NCI-H2107 treated with DMSO at 0.1 percent for 48 hours (cell line): ENCODE data around the gene AKR1B15.
"Not testable (repeated sequence)": the region's sequence is repeated elsewhere in the genome, so short reads cannot be mapped to it uniquely, and the experiment has no call there.

ENCODE experiments used
- DNase-seq: peaks from one replicate; lab custom pipeline; 2025; ENCODE audit not compliant: unreplicated experiment; lab: John Stamatoyannopoulos, UW

Gene AKR1B15

DNA sequence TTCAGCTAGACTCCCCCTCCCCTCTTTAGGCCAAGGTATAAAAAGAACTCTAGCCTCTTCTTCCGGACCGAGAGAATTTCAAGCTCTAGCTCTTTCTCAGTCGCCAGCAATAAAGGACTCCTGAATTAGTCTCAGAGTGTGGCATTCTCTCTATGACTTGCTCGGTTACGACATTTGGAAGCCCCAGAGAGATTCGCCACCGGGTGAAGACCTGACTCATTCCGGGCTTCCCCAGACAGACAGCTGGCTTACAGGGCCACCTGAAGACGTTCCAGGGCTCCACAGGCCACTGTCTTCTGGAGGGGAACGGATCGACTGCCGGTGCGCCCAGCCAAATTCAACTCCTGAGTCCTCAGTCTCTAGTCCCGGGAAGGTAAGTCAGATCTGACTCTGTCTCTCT is at the start of gene AKR1B15:
Gene AKR1B15 (plus strand): TSS at position 234 of the 400 bp plus-strand sequence. CDS start 15,510 bp downstream, outside the sequence.
- DNase-seq, result no peak

DNA sequence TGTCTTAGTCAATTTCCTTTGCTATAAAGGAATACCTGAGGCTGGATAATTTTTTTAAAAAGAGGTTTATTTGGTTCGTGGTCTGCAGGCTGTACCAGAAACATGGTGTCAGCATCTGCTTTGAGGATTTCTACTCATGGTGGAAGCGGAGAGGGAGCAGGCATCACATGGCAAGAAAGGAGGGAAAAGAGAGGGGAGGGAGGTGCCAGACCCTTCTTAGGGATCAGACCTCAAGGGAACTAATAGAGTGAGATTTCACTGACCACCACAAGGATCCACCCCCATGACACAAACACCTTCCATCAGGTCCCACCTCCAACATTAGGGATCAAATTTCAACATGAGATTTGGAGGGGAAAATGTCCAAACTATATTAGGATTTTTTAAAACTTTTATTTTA is 48.5 kb upstream of the AKR1B15 start:
- no peak for DNase-seq

DNA sequence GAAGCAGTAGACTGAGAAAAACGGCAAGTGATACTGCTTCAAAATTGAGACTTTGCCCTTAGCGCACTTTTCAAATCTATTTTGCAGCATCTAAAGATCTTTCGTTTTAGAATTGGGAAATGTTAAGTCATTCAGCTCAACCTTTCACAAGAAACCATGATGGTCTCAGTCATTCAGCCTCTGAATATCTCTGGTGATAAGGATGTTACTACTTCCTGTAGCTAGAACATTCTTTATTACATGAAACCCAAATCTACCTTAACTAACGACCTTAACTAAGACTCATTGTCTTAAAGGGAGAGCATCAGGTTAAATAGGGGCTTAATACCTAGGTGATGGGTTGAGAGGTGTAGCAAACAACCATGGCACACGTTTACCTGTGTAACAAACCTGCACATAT is 47.9 kb upstream of the AKR1B15 start:
- no peak for DNase-seq

DNA sequence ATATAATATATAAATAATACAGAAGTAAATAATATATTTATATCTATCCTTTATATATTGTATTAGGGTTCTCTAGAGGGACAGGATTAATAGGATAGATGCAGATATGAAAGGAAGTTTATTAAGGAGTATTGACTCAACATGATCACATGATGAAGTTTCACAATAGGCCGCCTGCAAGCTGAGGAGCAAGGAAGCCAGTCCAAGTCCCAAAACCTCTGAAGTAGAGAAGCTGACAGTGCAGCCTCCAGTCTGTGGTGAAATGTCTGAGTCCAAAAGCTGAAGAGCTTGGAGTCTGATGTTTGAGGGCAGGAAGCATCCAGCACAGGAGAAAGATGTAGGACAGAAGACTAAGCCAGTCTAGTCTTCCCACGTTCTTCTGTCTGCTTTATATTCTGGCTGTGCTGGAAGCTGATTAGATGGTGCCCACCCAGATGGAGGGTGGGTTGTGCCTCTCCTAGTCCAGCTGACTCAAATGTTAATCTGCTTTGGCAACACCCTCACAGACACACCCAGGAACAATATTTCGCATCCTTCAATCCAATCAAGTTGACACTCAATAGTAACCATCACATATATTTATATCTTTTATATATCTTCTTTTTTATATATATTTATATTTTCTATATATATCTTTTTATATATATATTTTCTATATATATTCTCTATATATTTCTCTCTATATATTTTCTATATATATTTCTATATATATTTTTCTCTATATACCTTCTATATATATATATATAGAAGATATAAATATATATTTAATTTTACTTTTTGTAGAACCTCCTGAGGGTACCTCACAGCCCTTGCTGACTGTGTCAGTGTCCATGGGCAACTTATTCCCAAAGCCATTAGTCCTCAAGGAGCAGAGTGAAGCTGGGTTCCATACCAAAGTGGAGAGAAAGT is 46.2 kb upstream of the AKR1B15 start:
- DNase-seq, result no peak

DNA sequence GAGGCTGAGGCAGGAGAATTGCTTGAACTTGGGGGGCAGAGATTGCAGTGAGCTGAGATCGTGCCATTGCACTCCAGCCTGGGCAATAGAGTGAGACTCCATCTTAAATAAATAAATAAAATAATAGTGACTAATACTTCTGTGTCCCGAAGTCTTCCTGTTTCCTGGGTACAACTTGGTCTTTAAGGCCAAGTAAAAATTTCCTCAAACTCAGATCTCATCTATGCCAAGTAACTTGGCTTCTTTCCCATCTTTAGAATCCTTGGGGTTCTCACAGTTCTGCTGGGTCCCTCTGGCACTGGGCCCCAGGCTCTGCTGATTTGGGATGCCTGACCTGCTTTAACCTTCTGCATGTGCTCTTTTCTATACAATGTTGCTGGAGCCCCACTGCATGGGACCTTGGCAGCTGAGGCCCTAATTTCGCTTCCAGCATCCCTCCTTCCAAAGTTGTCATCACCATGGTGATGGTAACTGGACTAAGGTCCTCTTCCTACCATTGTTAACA is 44.2 kb upstream of the AKR1B15 start:
- DNase-seq, result no peak

DNA sequence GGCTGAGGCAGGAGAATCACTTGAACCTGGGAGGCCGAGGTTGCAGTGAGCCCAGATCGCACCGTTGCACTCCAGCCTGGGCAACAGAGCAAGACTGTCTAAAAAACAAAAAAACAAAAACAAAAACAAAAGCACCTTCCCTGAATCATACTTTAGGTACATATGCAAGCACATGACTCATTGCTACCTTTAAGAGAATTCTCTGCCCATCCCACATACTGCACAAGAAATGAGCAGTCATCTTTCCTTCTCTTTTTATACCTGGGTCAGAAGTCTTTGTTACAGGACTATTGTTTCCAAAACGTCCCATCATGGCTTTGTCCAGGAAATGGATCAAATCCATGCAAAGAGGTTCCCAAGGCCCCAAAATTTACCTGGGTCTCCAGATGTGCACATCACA is 43.1 kb upstream of the AKR1B15 start:
- DNase-seq, result no peak

DNA sequence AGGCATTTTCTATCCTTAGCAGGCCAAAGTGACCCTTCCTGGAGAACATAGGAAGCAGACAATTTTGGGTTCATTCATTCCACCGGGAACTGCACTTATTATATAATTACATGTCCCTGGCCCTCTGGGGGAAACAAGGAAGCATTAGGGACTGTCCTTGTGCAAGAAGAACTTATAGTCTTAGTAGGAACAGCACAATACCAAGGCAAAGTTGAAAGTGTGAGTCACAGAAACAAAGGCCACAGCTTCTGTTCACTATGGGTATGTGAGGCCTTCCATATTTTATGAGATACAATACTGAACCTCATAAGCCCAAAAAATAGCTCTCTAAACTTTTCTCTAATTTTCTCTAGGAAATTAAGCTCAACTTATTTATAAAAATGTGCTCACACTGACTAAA is 39.9 kb upstream of the AKR1B15 start:
- no peak for DNase-seq

DNA sequence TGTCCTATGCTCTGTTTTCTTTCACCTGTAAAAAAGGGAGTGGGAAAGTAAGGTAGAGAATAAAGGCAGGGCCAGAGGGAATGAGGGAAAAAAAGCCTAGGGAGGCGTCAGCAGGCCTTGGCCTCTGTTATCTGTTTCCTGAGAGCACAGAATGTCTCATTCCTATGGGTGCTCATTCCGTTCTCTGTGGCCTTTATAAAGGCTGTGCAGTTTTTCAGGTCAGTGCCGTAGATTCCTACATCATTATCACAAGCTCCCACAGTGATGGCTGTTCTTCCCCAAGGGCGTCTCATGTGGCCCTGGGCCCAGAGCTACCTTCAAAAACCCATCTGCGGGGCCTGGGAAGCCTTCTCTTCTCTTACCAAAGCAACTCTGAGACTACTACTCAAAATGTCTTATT is 38.3 kb upstream of the AKR1B15 start:
- DNase-seq, result no peak

DNA sequence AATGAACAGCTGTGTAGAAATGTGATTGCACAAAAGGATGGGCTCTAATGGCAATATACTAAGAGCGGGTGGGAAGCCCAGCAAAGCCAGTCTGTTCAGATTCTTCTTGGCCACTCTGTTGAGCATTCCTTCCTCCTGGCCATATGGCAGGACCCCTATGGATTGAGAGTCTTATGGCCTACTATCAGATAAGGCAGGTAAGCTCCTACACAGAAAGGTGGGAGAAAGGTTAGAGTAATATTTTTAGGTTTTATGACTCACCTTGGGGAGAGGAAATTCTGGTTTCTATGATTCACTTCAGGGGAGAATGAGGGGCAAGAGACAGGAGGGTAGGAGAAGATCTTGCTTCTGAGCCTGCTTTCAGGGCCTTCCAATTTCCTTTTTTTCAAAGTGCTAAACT is 36.6 kb upstream of the AKR1B15 start:
- no peak for DNase-seq

DNA sequence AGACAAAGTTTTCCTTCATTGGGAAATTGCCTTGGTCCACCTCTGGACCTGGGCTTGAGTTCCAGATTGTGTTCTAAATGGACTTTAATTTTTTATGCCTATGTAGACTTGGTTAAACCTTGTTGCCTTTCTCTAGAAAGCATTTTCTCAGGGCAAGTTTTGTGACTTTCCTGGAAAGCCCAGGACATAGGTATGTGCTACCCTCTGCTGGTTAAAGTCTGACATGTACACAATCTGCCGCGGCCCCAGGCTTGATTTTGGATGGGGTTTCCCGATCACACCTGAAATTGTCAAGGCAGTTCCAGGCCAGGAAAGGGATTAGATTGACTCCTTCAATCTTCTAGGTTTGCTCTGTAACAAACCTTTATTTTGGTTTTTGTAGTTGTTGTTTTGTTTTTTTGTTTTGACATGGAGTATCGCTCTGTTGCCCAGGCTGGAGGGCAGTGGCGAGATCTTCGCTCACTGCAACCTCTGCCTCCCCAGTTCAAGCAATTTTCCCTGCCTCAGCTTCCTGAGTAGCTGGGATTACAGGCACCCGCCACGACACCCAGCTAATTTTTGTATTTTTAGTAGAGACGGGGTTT is 35.6 kb upstream of the AKR1B15 start:
- DNase-seq, result no peak

DNA sequence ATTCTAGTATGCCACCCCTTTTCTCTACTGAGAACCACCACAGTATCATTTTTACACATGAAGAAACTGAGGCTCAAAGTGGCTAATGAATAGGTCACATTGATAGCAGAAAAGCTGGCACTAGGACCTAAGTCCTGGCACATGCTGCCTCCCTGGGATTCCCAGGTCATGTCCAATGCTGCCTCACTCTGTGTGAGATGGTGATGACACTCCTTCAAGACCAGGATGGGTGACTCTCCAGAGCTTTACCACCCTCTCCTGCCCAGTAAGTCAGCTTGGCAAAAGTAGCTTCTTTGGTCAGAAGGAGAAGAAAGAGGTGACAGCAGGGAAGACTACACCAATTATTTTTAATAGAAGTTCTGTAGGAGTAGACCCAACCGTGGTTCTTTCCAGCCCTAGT is 34.8 kb upstream of the AKR1B15 start:
- DNase-seq, result no peak

DNA sequence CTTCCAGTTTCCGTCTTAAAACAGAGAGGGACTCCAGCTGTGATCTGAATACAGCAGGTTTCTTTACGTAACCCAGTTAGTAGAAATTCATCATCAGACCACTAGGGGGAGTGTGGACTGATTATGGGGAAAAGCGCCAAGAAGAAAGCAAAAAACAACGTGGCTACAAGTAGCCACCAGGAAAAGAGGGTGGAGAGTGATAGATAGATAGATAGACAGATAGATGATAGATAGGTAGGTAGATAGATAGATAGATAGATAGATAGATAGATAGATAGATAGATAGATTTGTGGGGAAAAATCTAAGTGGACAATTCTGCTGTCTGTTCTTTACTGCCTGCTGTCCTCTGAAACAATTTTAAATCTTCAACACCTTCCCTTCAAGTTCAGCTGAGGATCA is 34.2 kb upstream of the AKR1B15 start:
- peak; percentile 53 for DNase-seq

DNA sequence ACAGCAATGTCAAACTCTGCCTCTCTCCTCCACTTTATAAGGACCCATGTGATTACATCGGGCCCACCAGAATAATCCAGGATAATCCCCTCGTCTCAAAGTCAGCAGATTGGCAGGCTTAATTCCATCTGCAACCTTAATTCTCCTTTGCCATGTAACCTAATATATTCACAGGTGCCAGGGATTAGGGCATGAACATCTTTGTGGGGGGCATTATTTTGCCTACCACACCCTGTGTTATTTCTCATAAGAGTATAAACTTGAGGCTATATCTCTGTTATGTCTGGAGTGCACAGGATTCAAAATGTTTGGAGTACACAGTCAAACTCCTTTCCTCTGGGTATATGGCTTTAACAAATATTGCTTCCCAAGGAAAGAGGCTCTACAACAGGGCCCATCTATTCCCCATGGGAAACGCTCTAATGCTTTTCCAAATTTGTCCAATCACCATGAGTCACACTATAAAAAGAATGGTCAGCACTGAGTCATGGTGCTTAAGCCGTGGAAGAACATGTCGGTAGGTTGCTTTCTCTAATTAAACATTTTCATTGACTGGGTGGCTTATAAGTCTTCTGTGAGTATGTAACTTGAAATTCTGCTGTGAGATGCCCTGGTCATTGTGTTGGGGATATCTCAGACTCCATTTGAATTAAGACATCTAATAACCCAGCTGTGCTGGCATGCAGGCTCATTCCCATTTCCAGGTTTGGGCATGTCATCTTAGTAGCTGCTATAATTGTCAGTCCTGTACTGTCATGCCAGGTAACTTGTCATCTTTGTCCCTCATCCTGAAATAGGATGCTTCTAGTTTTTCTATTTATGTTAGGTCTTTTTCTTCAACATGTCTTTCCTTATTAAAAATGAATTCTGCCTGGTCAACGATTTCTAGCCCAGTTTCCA is 33.1 kb upstream of the AKR1B15 start:
- DNase-seq, result no peak

DNA sequence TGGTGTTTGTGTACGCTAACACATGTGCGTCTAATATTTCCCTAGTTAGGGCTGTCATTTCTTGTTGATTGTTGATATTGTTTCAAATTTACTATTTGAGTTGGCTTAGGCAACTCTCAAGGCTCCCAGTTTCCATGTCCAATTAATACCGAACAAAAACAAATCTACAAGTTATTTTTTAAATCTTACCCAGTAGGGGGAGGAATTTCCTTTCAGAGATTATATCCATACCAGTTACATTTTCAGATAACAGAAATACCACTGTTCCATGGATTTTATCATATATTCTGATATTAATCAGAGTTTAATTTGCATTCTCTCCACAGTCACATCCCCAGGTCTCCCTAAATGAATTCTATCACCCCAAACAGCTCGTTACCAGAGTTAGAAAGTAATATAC is 28.8 kb upstream of the AKR1B15 start:
- DNase-seq, result no peak

DNA sequence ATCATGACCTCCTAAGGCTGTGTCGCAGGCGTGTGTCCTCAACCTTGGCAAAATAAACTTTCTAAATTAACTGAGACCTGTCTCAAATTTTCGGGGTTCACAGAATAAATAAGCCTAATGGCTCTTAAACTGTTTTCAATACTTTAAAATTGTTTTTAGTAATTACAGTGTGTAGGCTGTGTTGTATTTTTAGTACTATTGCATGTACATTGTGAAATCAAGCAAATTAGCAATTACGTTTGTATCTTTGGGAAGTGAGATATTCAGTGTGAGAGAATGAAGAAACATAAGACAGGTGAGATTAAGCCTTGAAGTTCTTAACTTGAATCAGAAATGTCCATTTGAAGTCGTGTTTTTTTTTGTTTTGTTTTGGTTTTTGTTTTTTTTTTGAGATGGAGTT is 26.3 kb upstream of the AKR1B15 start:
- no peak for DNase-seq

DNA sequence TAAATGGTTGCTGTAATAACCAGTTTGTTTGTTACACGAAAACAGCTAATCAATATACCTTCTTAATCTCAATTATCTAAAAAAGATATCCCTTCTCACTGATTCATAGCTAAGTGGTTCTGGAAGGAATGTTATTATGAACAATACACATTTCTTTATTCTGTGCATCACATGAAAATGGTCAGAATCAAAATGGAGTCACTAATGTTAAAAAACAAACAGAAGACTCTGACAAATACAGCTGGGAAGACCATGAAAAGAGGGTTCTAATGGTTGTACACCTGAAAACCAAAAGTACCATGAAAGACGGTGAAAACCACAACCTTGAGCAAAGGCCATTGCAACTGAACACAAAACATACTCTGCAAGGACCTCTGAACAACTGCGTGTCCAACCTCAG is 23.5 kb upstream of the AKR1B15 start:
- not testable (repeated sequence) for DNase-seq

DNA sequence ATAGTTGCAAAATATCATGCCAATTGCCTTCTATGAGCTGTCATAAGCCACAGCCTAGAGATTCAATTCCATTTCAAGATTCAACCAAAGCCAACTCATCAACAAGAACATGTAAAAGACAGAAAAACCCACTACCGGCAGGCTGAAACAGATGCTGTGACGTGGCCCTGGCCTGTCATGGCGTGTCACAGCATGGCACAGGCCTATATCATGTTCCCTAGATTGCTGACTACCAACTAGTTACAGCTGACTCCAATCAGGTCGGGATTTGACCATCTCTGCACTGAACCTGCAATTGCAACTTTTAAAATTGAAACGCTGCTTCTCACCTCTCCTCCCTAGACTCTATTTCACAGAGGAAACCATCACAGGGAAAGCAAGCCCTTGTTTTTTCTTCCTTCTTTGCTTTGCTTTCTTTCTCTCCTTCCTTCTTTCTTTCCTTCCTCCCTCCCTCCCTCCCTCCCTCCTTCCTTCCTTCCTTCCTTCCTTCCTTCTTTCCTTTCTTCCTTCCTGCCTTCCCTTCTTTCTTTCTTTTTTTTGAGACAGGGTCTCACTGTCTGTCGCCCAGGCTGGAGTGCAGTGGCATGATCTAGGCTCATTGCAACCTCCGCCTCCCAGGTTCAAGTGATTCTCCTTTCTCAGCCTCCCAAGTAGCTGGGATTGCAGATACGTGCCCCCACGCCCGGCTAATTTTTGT is 22.2 kb upstream of the AKR1B15 start:
- DNase-seq, result not testable (repeated sequence)

DNA sequence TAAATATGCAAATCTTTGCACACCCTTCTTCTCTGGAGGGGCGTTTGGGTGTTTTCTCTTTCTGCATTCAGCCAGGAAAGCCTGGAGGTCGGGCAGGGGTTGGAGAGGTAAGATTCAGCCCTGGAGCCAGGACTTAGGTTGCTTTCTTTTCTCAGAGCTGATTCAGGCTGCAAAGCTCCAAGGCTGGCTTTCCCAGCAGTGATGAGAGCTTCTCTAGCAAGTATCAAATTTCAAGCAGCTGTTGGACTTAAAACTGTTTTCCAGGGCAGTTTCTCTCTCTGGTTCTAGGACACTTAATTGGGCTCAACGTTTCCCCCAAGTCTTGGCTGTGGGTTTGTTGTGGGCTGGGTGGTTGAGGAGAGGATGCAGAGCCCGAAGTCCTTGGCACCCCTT is 20.9 kb upstream of the AKR1B15 start:
- DNase-seq, result peak; percentile 37

DNA sequence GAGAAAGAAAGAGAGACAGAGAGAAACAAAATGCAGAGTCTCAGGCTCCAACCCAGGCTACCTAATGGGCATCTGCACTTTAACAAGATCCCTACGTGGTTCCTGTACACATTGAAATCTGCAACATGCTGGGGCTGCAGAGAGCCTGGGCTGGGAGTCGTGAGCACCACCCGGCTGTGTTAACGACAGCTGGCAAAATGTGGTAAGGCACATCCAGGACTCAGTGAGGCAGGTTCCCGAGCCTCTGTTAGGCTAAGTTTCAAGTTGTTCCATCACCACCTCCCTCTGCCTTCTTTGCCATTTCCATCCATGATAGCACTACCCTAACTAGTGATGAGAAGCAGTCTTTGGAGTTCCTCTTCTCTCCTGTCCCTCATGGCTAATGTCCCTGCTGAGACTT is 20.2 kb upstream of the AKR1B15 start:
- DNase-seq, result no peak

DNA sequence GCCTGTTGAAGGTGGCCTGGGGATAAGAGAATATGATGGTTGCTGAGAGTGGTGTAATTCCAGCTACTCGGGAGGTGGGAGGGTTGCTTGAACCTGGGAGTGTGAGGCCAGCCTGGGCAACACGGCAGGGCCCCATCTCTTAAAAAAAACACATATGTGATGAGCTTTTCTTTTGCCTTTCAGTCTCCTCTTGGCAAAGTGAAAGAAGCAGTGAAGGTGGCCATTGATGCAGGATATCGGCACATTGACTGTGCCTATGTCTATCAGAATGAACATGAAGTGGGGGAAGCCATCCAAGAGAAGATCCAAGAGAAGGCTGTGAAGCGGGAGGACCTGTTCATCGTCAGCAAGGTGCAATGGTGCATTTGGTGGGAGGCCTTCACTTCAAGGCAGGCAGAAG is 18.4 kb upstream of the AKR1B15 start:
- DNase-seq, result no peak
